ENCODE results near the gene HEY2. TPM values are rescaled to one million over a fixed set of nuclear protein-coding genes. Genes with fewer than 3 reads are reported as not detected.

Gene HEY2
- total and polyA plus RNA-seq, 5 donors from 2014 or later = 0.34 to 0.39 (median 0.38) TPM; not detected in 2

- ATAC-seq (ENCODE audit: low read depth in 2 of 2) = no peak
- Histone ChIP-seq H3K4me3 (ENCODE audit: low read depth, low read length) (no peak overlapping the region), H3K27ac (ENCODE audit: insufficient read depth, low read length, poor library complexity, severe bottlenecking) (no peak overlapping the region), H3K4me1 (ENCODE audit: control insufficient read depth, insufficient read depth, low read length, poor library complexity, severe bottlenecking) (peaks cover 20% of the 10 kb centered on the region), H3K9me3 (ENCODE audit: control insufficient read depth in 2 of 2, low read length in 2 of 2) (no peaks in the 10 kb centered on the region), H3K27me3 (ENCODE audit: control insufficient read depth, insufficient read depth, low read length) (no peaks in the 10 kb centered on the region), H3K36me3 (ENCODE audit: control insufficient read depth, insufficient read depth, low read length) (peaks cover 6% of the 10 kb centered on the region)
- no peaks in the 10 kb centered on the region for H3K9me3 Mint-ChIP-seq
- H3K27me3 Mint-ChIP-seq = no peaks in the 10 kb centered on the region
- peaks cover 27% of the 10 kb centered on the region for H3K36me3 Mint-ChIP-seq
- H3K4me1 Mint-ChIP-seq = peaks cover 19 to 63% (median 48%) of the 10 kb centered on the region in 4 donors
- no peak overlapping the region for H3K27ac Mint-ChIP-seq
- H3K4me3 Mint-ChIP-seq = no peak overlapping the region
- DNase-seq = no peak
Observed at GRCh38 chr6:125810445-125810844, 61.0 kb downstream of the HEY2 start.

Other genes starting within 250 kb of the HEY2 start
- 41.9 TPM for gene NCOA7, start 41.3 kb downstream of the HEY2 start, total RNA-seq
- 10 to 100 TPM; 12.6 to 16.5 (median 13.9) TPM for gene NCOA7, start 41.3 kb downstream of the HEY2 start, polyA plus RNA-seq
- 11.6 TPM for gene HINT3, start 207.1 kb downstream of the HEY2 start, total RNA-seq
- gene HINT3, start 207.1 kb downstream of the HEY2 start, polyA plus RNA-seq = 10 to 100 TPM in 2 of 4 donors, 1 to 10 TPM in 2; 8.3 to 13.9 (median 9.8) TPM
- 16.9 TPM for gene TRMT11, start 236.9 kb downstream of the HEY2 start, total RNA-seq
- 10 to 100 TPM in 1 of 4 donors, 1 to 10 TPM in 3; 5.7 to 12.0 (median 9.7) TPM for gene TRMT11, start 236.9 kb downstream of the HEY2 start, polyA plus RNA-seq

Data from CD4-positive, CD25-positive, alpha-beta regulatory T cell (primary cell).